Osteoblast (primary cell): ENCODE measurements around the gene SLC1A7. TPM values are rescaled to one million over a fixed set of nuclear protein-coding genes. Genes with fewer than 3 reads are reported as not detected.

Experiments used
- DNase-seq: peaks from one replicate; pipeline ENCODE4 v3.0.0; 2011; ENCODE audit warnings: low spot score, mixed read lengths; ENCODE audit not compliant: insufficient read length; ENCODE audit errors: missing footprints
- H2AFZ ChIP-seq: 2 replicates; pipeline ENCODE4 v1.6.0; 2011; ENCODE audit warnings: mild to moderate bottlenecking, low read length
- H3K27ac ChIP-seq: 2 replicates; pipeline ENCODE4 v1.5.1; 2011; ENCODE audit warnings: mild to moderate bottlenecking, low read depth, low read length, moderate library complexity
- H3K27me3 ChIP-seq: 2 replicates; pipeline ENCODE4 v1.6.0; 2012; ENCODE audit warnings: mild to moderate bottlenecking, control low read depth, inconsistent platforms, low read length, moderate library complexity; ENCODE audit not compliant: insufficient read depth
- H3K36me3 ChIP-seq: 2 replicates; pipeline ENCODE4 v1.5.1; 2011; ENCODE audit warnings: mild to moderate bottlenecking, low read length, control low read depth, moderate library complexity; ENCODE audit not compliant: insufficient read depth
- H3K4me1 ChIP-seq: 2 replicates; pipeline ENCODE4 v1.5.1; 2011; ENCODE audit warnings: mild to moderate bottlenecking, low read length, control low read depth, moderate library complexity; ENCODE audit not compliant: insufficient read depth
- H3K4me2 ChIP-seq: 2 replicates; pipeline ENCODE4 v1.6.0; 2011; ENCODE audit warnings: mild to moderate bottlenecking, low read length; ENCODE audit not compliant: insufficient read depth
- H3K4me3 ChIP-seq: fragments of 200-600 bp; sonication (generic); 3 replicates; pipeline ENCODE4 v1.5.1; 2012; ENCODE audit warnings: mild to moderate bottlenecking, low read length, inconsistent platforms; ENCODE audit not compliant: insufficient read depth
- H3K79me2 ChIP-seq: 2 replicates; pipeline ENCODE4 v1.6.0; 2012; ENCODE audit warnings: mild to moderate bottlenecking, low read length, control low read depth, inconsistent platforms; ENCODE audit not compliant: insufficient read depth
- H3K9me3 ChIP-seq: 2 replicates; pipeline ENCODE4 v1.5.1; 2011; ENCODE audit warnings: low read depth, low read length, control low read depth
- H4K20me1 ChIP-seq: 2 replicates; pipeline ENCODE4 v1.6.0; 2012; ENCODE audit warnings: mild to moderate bottlenecking, low read length, control low read depth; ENCODE audit not compliant: insufficient read depth
- CTCF ChIP-seq: IDR thresholded peaks from 2 replicates; pipeline ENCODE4 v1.5.1; 2011; ENCODE audit warnings: mild to moderate bottlenecking, low read depth, low read length, moderate library complexity; ENCODE audit errors: extremely low read depth
- total RNA-seq: library from RNA; depleted of rRNA; stranded (reverse); fragments of >200 nt; gene quantifications from 2 replicates; pipeline ENCODE4 v1.2.3, GENCODE V29; 2012

SLC1A7 gene
- total RNA-seq, 1 donor: 0.36 TPM

GRCh38 chr1:53073868-53074311 is 68.5 kb downstream of the SLC1A7 start:
- Histone ChIP-seq H3K27me3 (no peaks in the 10 kb centered on the region), H3K36me3 (no peaks in the 10 kb centered on the region), H4K20me1 (no peaks in the 10 kb centered on the region), H3K79me2 (no peaks in the 10 kb centered on the region), H3K9me3 (no peaks in the 10 kb centered on the region), H3K4me3 (no peak overlapping the region), H2AFZ (no peak overlapping the region), H3K27ac (no peak overlapping the region), H3K4me1 (no peaks in the 10 kb centered on the region), H3K4me2 (no peak overlapping the region)
- DNase-seq: peak; percentile 90
- no peak for TF ChIP-seq CTCF

GRCh38 chr1:53073287-53073686 is 69.2 kb downstream of the SLC1A7 start:
- Histone ChIP-seq H3K4me3 (no peak overlapping the region), H3K9me3 (no peaks in the 10 kb centered on the region), H2AFZ (no peak overlapping the region), H3K27ac (no peak overlapping the region), H3K36me3 (no peaks in the 10 kb centered on the region), H3K79me2 (no peaks in the 10 kb centered on the region), H3K27me3 (no peaks in the 10 kb centered on the region), H3K4me1 (no peaks in the 10 kb centered on the region), H3K4me2 (no peak overlapping the region), H4K20me1 (no peaks in the 10 kb centered on the region)
- TF ChIP-seq CTCF: no peak
- DNase-seq: peak; percentile 65

GRCh38 chr1:53071915-53072314 is 70.5 kb downstream of the SLC1A7 start:
- Histone ChIP-seq H4K20me1 (no peaks in the 10 kb centered on the region), H3K36me3 (no peaks in the 10 kb centered on the region), H3K9me3 (no peaks in the 10 kb centered on the region), H3K79me2 (no peaks in the 10 kb centered on the region), H3K4me1 (no peaks in the 10 kb centered on the region), H3K27ac (no peak overlapping the region), H2AFZ (no peak overlapping the region), H3K4me2 (no peak overlapping the region), H3K27me3 (no peaks in the 10 kb centered on the region), H3K4me3 (no peak overlapping the region)
- no peak for TF ChIP-seq CTCF
- no peak for DNase-seq

GRCh38 chr1:53071167-53071865 is 71.1 kb downstream of the SLC1A7 start:
- H3K27me3 ChIP-seq: no peaks in the 10 kb centered on the region

More at GRCh38 chr1:53071167-53071865, 71.1 kb downstream of the SLC1A7 start:
- H3K27ac ChIP-seq: no peak overlapping the region
- no peak overlapping the region for H3K4me3 ChIP-seq
- H4K20me1 ChIP-seq: no peaks in the 10 kb centered on the region
- DNase-seq: peak; percentile 83
- H3K4me2 ChIP-seq: no peak overlapping the region
- H3K79me2 ChIP-seq: no peaks in the 10 kb centered on the region
- no peaks in the 10 kb centered on the region for H3K4me1 ChIP-seq
- no peaks in the 10 kb centered on the region for H3K36me3 ChIP-seq
- no peak overlapping the region for H2AFZ ChIP-seq
- no peak for TF ChIP-seq CTCF
- H3K9me3 ChIP-seq: no peaks in the 10 kb centered on the region
